HG03175 (cell line): ENCODE measurements around the gene IFI27L1.

ENCODE experiments used
- ATAC-seq: cut with Tn5 transposase; IDR thresholded peaks from one replicate; pipeline ENCODE4 v1.9.1; 2021; ENCODE audit warnings: mild to moderate bottlenecking, moderate library complexity; ENCODE audit not compliant: unreplicated experiment

Gene IFI27L1

GRCh38 chr14:94080621-94081385, at the start of gene IFI27L1, which contains the start of gene DDX24:
TSS of gene IFI27L1 (plus strand) at chr14:94081310. CDS start at chr14:94096938, 15,628 bp downstream.
TSS of gene DDX24 (minus strand) at chr14:94081202. CDS start at chr14:94079742, 1,460 bp downstream.
- ATAC-seq = peak; percentile 97

- no peak for ATAC-seq
These were observed 49.2 kb upstream of the IFI27L1 start for GRCh38 chr14:94031883-94032279.

GRCh38 chr14:94034886-94035285, 46.2 kb upstream of the IFI27L1 start:
- ATAC-seq = no peak

GRCh38 chr14:94036313-94037167, 44.6 kb upstream of the IFI27L1 start:
- peak; percentile 93 for ATAC-seq

GRCh38 chr14:94037954-94038353, 43.2 kb upstream of the IFI27L1 start:
- no peak for ATAC-seq

GRCh38 chr14:94038510-94038909, 42.6 kb upstream of the IFI27L1 start:
- no peak for ATAC-seq

- no peak for ATAC-seq
These were observed 42.0 kb upstream of the IFI27L1 start for GRCh38 chr14:94038921-94039629.

- no peak for ATAC-seq
These were observed 40.9 kb upstream of the IFI27L1 start for GRCh38 chr14:94040247-94040646.

GRCh38 chr14:94040796-94041195, 40.3 kb upstream of the IFI27L1 start:
- no peak for ATAC-seq

GRCh38 chr14:94041551-94042346, 39.4 kb upstream of the IFI27L1 start:
- no peak for ATAC-seq

- no peak for ATAC-seq
These were observed 38.5 kb upstream of the IFI27L1 start for GRCh38 chr14:94042433-94043091.

- no peak for ATAC-seq
These were observed 37.9 kb upstream of the IFI27L1 start for GRCh38 chr14:94043111-94043755.

- no peak for ATAC-seq
These were observed 37.2 kb upstream of the IFI27L1 start for GRCh38 chr14:94043756-94044475.

GRCh38 chr14:94044476-94045091, 36.5 kb upstream of the IFI27L1 start:
- no peak for ATAC-seq

GRCh38 chr14:94045101-94045500, 36.0 kb upstream of the IFI27L1 start:
- no peak for ATAC-seq

GRCh38 chr14:94045563-94046345, 35.4 kb upstream of the IFI27L1 start:
- ATAC-seq = no peak

- ATAC-seq = no peak
These were observed 34.3 kb upstream of the IFI27L1 start for GRCh38 chr14:94046696-94047250.
